Left ventricle myocardium inferior (tissue), 1 donor: ENCODE measurements around the gene PLCG2. TPM values are rescaled to one million over a fixed set of nuclear protein-coding genes. Genes with fewer than 3 reads are reported as not detected.
"Not testable (repeated sequence)": the region's sequence is repeated elsewhere in the genome, so short reads cannot be mapped to it uniquely, and the experiment has no call there.

Source experiments
- DNase-seq: peaks from one replicate; pipeline ENCODE4 v3.0.0-alpha.2; 2020
- H3K27ac ChIP-seq: fragments of 200-600 bp; replicated peaks from 2 replicates; pipeline ENCODE4 v1.8.0; 2021
- H3K27me3 ChIP-seq: fragments of 200-600 bp; 2 replicates; pipeline ENCODE4 v1.8.0; 2021; ENCODE audit warnings: low read depth
- H3K36me3 ChIP-seq: fragments of 200-600 bp; 2 replicates; pipeline ENCODE4 v1.8.0; 2021
- H3K4me1 ChIP-seq: fragments of 200-600 bp; 2 replicates; pipeline ENCODE4 v1.8.0; 2021
- H3K4me3 ChIP-seq: fragments of 200-600 bp; 2 replicates; pipeline ENCODE4 v1.8.0; 2021; ENCODE audit warnings: mild to moderate bottlenecking, moderate library complexity
- H3K9me3 ChIP-seq: fragments of 200-600 bp; replicated peaks from 2 replicates; pipeline ENCODE4 v1.8.0; 2021
- intact Hi-C: fragments of 100-400 bp; cut with micrococcal nuclease; formaldehyde crosslinking; loops from one replicate; pipeline ENCODE4 v1.11.0; 2022
- total RNA-seq: library from RNA; stranded (reverse); fragmentation: NEBNext Ultra II Directional; extraction: Animal tissue kit (Norgen Biotek cat#: 25700); gene quantifications from one replicate; pipeline ENCODE4 v1.2.1, GENCODE V29; 2021
- TF ChIP-seq, protein P1 (sequence below): fragments of 200-600 bp; IDR thresholded peaks from 2 replicates; pipeline ENCODE4 v1.8.0; 2021; ENCODE audit warnings: antibody characterized with exemption, mild to moderate bottlenecking, borderline replicate concordance
- donor health status: DM: no; HTN: yes; CAD: no; lungs with severe emphysema.

The PLCG2 gene
- total RNA-seq, 1 donor from 2014 or later = 5.6 TPM

DNA sequence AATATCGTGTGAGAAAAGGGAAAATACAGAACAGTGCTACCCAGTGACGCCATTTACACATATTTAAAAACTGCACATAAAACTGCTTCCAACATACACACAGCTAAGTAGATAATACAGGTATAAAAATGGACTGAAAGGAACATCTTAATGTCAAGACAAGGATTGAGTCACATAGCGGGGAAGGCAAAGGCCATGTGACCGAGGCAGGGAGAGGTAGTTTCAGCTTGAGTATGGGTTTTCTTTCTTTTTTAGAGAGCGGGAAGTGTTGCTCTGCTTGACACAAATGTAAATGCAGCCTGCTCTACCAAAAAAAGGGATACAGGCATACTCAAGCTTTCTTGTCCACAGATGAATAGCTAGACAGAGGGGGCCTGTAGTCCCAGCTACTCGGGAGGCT is 185.7 kb downstream of the PLCG2 start:
- TF ChIP-seq, protein P1, sequence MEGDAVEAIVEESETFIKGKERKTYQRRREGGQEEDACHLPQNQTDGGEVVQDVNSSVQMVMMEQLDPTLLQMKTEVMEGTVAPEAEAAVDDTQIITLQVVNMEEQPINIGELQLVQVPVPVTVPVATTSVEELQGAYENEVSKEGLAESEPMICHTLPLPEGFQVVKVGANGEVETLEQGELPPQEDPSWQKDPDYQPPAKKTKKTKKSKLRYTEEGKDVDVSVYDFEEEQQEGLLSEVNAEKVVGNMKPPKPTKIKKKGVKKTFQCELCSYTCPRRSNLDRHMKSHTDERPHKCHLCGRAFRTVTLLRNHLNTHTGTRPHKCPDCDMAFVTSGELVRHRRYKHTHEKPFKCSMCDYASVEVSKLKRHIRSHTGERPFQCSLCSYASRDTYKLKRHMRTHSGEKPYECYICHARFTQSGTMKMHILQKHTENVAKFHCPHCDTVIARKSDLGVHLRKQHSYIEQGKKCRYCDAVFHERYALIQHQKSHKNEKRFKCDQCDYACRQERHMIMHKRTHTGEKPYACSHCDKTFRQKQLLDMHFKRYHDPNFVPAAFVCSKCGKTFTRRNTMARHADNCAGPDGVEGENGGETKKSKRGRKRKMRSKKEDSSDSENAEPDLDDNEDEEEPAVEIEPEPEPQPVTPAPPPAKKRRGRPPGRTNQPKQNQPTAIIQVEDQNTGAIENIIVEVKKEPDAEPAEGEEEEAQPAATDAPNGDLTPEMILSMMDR = no peak

DNA sequence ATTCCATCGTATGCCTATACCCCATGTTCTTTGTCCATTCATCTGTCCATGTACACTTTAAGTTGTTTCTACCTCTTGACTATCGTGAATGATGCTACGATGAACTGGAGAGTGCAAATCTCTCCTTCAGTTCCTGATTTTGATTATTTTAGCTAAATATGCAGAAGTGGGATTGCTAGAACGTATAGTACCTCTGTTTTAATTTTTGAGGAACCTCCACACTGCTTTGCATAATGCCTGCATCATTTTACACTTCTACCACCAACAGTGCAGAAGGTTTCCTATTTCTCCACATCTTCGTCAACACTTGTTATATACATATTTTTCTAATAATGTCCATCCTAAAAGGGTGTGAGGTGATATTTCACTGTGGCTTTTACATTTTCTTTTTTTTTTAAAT is 188.3 kb downstream of the PLCG2 start:
- TF ChIP-seq, protein P1 = no peak
- intact Hi-C loops = no loop called here
- DNase-seq = no peak
- Histone ChIP-seq H3K9me3 (peaks cover 46% of the 10 kb centered on the region), H3K36me3 (no peaks in the 10 kb centered on the region), H3K27me3 (no peaks in the 10 kb centered on the region), H3K27ac (no peak overlapping the region), H3K4me3 (no peak overlapping the region), H3K4me1 (no peaks in the 10 kb centered on the region)

More for the DNA sequence above, 185.7 kb downstream of the PLCG2 start:
- intact Hi-C loops = no loop called here
- no peaks in the 10 kb centered on the region for H3K27me3 ChIP-seq
- no peak overlapping the region for H3K27ac ChIP-seq
- no peaks in the 10 kb centered on the region for H3K4me1 ChIP-seq
- H3K36me3 ChIP-seq = no peaks in the 10 kb centered on the region
- H3K4me3 ChIP-seq = no peak overlapping the region
- peaks cover 24% of the 10 kb centered on the region for H3K9me3 ChIP-seq
- DNase-seq = no peak

DNA sequence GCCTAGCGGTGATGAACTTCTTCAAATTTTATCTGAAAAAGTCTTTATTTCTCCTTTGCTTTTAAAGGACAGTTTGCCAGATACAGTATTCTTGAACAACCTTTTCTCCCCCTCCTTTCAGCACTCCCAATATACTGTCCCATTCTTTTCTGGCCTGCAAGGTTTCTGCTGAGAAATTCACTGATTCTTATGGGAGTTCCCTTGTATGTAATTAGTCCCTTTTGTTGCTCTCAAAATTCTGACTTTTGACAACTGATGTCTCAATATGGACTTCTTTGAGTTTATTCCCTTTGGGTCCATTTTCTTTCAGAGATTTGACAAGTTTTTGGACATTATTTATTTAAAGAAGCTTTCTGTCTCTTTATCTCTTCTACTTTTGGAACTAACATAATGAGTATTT is 192.8 kb downstream of the PLCG2 start:
- no peak for DNase-seq
- intact Hi-C loops = no loop called here
- Histone ChIP-seq H3K4me3 (no peak overlapping the region), H3K27ac (no peak overlapping the region), H3K4me1 (no peaks in the 10 kb centered on the region), H3K36me3 (no peaks in the 10 kb centered on the region), H3K9me3 (peaks cover 80% of the 10 kb centered on the region), H3K27me3 (no peaks in the 10 kb centered on the region)
- TF ChIP-seq, protein P1 = no peak

DNA sequence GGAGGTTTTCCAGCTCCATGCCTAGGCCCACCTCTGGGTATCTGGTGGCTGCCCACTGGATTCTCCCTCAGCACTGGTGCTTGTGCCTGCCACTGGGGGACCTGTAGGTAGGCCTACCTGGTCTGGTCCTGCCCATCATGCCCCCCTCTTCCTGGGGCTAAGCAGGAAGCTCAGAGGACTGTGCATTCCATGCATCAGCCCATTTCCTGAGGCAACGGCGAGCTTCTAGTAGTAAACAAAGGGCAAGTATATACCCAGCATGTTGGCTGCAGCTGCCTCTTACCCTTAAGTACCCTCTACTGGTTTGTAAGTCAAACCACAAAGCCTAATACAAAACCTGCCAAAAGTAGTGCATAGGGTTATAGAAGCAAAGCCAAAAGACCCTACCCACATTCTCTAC is 194.6 kb downstream of the PLCG2 start:
- TF ChIP-seq, protein P1 = no peak
- no peak overlapping the region for H3K4me3 ChIP-seq
- H3K9me3 ChIP-seq = peaks cover 72% of the 10 kb centered on the region
- H3K27ac ChIP-seq = no peak overlapping the region
- no peaks in the 10 kb centered on the region for H3K4me1 ChIP-seq
- intact Hi-C loops = no loop called here
- no peak for DNase-seq
- H3K36me3 ChIP-seq = no peaks in the 10 kb centered on the region
- H3K27me3 ChIP-seq = no peaks in the 10 kb centered on the region

DNA sequence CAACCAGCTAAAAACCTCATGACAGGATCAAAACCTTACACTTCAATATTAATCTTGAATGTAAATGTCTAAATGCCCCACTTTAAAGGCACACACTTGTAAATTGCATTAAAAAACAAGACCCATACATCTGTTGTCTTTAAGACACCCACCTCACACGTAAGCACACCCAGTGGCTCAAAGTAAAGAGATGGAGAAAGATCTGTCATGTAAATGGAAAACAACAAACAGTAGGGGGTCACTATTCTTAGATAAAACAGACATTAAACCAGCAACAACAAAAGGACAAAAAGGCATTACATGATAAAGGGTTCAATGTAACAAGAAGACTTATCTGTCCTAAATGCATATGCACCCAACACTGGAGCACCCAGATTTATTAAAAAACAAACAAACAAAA is 196.5 kb downstream of the PLCG2 start:
- intact Hi-C loops = no loop called here
- TF ChIP-seq, protein P1 = no peak
- no peak for DNase-seq
- Histone ChIP-seq H3K27ac (no peak overlapping the region), H3K27me3 (no peaks in the 10 kb centered on the region), H3K4me1 (no peaks in the 10 kb centered on the region), H3K4me3 (no peak overlapping the region), H3K36me3 (no peaks in the 10 kb centered on the region), H3K9me3 (peaks cover 59% of the 10 kb centered on the region)

DNA sequence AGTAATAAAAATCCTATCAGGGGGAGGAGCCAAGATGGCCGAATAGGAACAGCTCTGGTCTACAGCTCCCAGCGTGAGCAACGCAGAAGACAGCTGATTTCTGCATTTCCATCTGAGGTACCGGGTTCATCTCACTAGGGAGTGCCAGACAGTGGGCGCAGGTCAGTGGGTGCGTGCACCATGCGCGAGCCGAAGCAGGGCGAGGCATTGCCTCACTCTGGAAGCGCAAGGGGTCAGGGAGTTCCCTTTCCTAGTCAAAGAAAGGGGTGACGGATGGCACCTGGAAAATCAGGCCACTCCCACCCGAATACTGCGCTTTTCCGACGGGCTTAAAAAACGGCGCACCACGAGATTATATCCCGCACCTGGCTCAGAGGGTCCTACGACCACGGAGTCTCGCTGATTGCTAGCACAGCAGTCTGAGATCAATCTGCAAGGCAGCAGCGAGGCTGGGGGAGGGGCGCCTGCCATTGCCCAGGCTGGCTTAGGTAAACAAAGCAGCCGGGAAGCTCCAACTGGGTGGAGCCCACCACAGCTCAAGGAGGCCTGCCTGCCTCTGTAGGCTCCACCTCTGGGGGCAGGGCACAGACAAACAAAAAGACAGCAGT is 198.3 kb downstream of the PLCG2 start:
- H3K36me3 ChIP-seq, H3K27ac ChIP-seq, DNase-seq, intact Hi-C loops, H3K4me1 ChIP-seq, H3K27me3 ChIP-seq, H3K4me3 ChIP-seq: not testable (repeated sequence)
- peaks cover 43% of the 10 kb centered on the region for H3K9me3 ChIP-seq
